Stimulated activated CD4-positive, alpha-beta T cell treated with anti-CD3 and anti-CD28 coated beads, Interleukin-1b, Interleukin-23, amount 100 ng/mL, for 4 hours (primary cell): ENCODE measurements around the gene PLD1.

Experiments
- DNase-seq, 2 donors: peaks; one replicate each; pipeline ENCODE4 v3.0.0-alpha.2; 2020; ENCODE audit warnings: low read depth in 2 of 2

PLD1 gene

DNA sequence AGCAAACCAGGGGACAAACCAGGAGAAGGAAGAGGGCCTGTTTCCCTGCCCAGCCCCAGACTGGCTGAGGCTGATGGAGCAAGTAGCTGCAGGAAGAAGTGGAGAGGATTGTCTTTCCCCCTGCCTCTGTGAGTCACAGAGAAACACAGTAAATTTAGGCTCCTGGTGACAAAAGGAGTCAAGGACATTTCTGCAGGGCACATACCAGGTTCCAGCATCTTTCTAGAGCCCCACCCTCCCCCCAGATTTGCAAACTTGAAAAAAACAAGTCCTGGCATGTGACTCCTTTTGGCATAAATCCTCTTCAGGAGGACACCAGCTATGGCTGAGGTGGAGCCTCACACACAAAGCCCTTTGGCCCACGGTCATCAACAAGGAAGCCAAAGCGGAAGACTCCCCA lies 17.8 kb downstream of the PLD1 start:
- no peak for DNase-seq

GRCh38 chr3:171791692-171792076 lies 18.6 kb downstream of the PLD1 start:
- DNase-seq: no peak

- no peak for DNase-seq
Measured at GRCh38 chr3:171790898-171791691, 19.2 kb downstream of the PLD1 start.

DNA sequence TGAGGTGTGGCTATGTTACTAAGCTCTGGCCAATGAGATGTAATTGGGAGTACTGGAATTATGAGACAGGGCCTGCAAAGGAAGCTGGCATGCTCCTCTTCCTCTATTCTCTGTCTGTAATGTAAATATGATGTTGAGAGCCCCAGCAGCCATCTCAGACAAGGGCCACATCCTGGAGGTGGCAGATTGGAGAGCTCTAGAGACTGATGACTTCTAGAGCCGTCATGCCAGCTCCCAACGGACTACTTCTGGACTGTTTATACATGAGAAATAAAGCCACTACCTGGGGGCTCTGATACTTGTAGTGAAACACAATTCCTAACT lies 19.7 kb downstream of the PLD1 start:
- no peak for DNase-seq

DNA sequence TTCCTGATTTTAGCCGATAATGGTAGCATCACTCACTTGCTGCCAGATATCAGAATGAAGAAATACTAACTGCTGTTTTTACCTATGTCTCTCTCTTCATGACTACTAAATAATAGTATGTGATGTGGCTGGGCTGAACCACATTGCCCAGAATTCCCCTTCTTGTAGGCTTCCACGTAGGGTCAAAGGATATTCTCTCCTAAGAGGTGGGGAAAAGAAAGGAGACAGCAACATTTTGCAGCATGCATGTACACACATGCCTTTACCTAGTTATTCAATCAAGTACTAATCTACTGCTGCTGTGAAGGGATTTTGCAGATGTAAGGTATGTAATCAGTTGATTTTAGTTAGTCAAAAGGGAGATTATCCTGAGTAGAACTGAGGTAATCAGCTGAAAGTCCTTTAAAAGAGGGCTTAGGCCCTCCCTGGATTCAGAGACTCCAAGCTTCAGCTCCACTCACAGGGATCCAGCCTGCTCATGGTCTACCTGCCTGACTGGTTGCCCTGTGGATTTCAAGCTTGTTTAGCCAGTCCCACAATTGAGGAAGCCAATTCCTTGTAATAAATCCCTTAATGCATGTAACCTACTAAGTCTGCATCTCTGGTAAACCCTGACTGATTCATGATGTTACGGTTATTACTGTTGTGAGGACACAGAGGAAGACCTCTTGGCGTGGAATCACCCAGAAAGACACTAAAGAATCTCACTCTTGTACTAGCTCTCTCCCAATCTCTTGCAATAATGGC lies 20.4 kb downstream of the PLD1 start:
- DNase-seq: no peak

DNA sequence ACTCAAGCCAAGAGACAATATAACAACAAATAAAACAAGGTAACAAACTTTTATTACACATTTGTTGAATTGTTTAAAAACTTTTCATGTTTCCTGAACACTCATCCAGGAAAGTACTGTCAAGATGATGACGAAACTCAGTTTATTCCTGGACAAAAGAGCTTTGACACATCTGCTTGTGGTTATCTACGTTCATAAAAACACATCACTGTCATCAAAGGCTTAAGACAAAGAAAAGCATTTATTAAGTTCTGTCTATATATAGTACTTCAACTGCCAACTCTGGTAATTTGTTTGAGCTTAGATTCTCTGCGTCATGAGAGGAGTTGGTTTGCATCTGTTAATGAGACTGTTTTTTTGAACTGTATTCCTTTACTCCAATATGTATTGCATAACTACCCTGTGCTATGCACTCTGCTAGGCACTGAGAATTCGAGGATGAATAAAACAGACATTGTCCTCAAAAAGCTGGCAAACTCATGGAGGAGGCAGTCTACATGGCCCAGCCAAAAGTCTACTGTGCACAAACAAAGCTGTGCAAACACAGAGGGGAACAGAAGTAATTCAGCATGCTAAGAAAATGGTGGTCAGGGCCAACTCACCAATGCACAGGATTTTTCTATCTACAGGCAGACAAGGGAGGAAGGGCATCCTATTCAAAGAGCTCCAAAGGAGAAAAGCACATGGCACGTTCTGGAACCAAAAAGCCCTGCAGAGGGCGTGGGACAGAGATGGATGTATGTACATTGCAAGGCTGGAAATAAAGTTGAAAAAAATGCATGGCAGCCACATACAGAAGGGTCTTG lies 21.5 kb downstream of the PLD1 start:
- DNase-seq: no peak

DNA sequence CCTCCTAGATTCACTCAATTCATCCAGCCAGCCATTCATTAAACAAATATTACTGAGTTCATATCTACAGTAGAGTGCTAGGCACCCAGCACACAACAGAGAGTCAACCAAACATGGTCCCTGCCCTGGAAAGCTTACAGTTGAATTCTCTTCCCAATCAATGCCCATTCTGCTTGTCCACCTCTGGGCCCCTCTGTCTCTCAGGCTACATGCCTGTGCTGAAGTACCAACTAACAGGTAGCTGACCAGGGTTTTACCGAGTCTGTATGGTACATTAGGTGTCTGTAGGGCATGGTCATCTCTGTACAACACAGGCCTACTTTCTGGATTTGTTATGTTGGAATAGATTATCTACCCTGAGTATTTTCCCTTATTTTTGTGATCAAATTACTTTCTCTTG lies 23.3 kb downstream of the PLD1 start:
- DNase-seq: no peak

DNA sequence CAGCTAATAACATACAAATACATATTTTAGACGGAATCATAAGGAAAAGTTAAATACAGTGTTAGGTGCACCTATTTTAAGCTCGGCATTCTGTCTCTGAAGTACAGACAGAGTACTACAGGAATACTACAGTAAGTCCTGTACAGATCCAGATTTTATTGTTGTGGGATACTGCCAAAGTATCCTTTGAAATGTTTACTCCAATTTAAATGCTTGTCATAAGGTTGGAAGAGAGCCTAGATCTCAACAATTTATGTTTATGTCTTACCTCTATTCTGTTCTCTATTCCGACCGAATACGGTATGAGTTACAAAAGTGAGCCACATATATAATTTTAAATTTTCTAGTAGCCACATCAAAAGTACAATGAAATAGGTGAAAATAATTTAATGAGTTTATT lies 25.3 kb downstream of the PLD1 start:
- no peak for DNase-seq

DNA sequence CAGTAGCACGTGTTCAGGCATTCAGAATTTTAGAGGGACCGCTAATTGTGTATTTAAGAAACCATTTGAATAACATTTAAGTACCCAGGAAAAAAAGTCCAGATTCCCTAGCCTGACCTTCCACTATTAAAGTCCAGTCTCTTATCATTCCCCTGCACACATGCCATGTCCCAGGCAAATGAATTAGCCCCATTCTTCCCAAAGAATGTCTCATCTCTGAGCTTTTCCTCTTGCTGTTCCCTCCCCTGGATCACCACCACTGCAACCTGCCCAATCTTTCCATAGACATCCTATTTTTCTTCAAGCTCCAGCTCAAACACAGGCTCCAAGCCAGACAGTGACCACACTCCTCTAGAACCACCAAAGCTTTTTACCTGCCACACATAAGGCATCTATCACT lies 25.9 kb downstream of the PLD1 start:
- no peak for DNase-seq

DNA sequence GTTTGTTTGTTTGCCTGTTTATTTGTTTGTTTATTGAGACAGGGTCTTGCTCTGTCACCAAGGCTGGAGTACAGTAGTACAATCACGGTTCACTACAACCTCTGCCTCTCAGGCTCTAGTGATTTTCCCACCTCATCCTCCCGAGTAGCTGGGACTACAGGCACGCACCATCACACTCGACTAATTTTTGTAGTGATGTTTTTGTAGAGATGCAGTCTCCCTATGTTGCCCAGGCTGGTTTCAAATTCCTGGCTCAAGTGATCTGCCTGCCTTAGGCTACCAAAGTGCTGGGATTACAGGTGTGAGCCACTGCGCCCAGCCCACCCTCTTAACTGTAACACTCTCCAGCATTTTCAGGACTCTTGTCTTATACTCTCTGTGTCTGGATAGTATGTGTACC lies 26.7 kb downstream of the PLD1 start:
- DNase-seq: no peak

GRCh38 chr3:171783086-171783485 lies 27.2 kb downstream of the PLD1 start:
- DNase-seq: no peak

- DNase-seq: no peak
Measured at GRCh38 chr3:171782617-171783016, 27.7 kb downstream of the PLD1 start.

- no peak for DNase-seq
Measured at GRCh38 chr3:171781711-171782127, 28.6 kb downstream of the PLD1 start.

DNA sequence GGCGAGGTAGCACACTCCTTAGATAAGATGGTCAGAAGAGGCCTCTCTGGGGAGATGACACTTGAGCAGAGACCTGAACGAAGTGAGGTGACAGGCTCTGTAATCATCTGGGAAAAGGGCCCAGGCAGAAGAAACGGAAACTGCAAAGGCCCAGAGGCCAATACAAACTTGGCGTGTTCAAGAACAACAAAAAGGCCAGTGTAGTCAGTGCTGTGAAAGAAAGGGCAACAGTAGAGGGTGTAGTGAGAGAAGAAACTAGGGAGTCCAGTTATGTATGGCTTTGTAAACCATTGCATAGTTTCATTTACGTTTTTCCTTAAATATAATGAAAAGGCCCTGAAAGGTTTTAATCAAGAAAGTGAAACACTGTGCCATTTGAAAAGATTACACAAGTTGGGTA lies 31.8 kb downstream of the PLD1 start:
- DNase-seq: no peak

DNA sequence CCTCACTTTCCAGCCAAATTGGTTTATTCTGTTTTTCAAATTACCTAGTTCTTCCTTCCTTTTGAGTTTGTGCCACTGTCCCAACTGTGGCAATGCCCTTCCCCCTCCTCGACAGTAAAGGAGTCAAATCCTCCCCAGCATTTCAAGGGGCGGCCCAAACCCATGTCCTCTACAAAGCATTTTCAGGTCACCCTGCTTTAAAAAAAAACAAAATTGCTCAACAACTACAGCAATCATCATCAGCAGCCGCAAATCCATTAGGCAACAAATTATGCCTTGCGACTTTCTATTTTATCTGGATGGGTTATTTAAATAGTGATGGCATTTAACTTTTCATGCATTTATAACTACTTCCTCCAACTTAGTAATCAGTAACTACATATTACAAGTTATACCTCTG lies 32.7 kb downstream of the PLD1 start:
- DNase-seq: no peak

GRCh38 chr3:171776839-171777583 lies 33.3 kb downstream of the PLD1 start:
- DNase-seq: no peak

GRCh38 chr3:171776411-171776810 lies 33.9 kb downstream of the PLD1 start:
- DNase-seq: no peak

GRCh38 chr3:171775943-171776342 lies 34.3 kb downstream of the PLD1 start:
- no peak for DNase-seq

DNA sequence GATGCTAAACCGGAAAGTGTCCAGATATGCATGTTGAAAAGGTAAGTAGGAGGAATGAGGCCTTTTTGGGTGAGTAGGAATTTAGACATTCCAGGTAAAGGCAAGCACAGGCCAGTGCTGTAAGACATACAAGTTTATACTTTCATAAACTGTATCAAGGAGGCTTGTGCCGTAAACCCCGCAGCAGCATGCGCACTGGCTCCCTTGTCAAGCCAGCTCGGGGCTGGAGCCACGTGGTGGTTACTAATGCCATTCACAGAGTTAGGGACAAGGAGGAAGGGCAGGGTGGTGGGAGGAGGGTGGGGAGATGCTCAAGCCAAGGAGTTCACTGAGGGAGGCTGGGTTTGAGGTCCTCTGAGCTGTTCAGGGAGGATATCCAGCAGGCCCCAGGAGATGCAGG lies 35.8 kb downstream of the PLD1 start:
- DNase-seq: no peak

DNA sequence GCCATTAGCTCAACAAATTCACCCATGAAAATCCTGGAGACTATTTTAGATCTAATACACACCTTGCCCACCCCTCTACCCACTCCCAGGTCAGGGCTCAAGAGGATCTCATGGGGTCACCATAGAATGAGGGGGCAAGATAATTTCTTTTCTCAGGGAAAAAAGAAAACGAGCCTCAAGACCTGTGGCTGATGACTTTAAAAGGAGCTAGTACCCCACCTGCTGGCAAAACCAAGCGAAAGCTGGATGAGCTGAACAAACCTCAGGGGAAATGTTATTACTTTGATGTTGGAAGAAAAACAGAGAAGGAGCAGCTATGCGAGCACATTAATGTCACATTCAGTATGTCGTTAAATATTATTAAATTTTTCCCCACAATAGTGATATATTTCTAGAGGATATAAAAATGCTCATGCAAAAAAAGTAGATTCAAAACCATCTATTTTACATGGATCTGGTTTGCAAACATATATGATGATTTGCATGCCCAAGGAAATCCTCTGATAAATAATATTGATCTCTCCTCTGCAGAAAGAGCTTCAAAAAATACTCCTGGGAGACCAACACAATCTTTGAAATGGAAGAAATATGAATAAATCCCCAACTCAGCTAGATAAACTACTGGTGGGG lies 37.7 kb downstream of the PLD1 start:
- peak; percentile 12 to 18 for DNase-seq
